Panc1 (cell line): ENCODE data around the gene PIGV. TPM values are rescaled to one million over a fixed set of nuclear protein-coding genes. Genes with fewer than 3 reads are reported as not detected.

Source experiments
- ATAC-seq: fragments of 200-7000 bp; cut with Tn5 transposase; 2 replicates; pipeline ENCODE4 v1.9.1; 2020; ENCODE audit warnings: mild to moderate bottlenecking, moderate library complexity
- BruUV-seq: library from RNA; stranded (reverse); fragments of 400-500 nt; replicated peaks from 2 replicates; lab custom pipeline; 2021; lab: Mats Ljungman, UMichigan
- CTCF ChIA-PET: fragments of 300-600 bp; sonication (Branson Sonifier 250); formaldehyde crosslinking; loops from one replicate; lab custom pipeline; 2022; ENCODE audit warnings: antibody characterized with exemption; lab: Charles Lee
- POLR2A ChIA-PET: fragments of 300-600 bp; sonication (Branson Sonifier 250); formaldehyde crosslinking; loops from one replicate; lab custom pipeline; 2022; ENCODE audit warnings: antibody characterized with exemption; lab: Charles Lee
- DNase-seq: peaks from one replicate; pipeline ENCODE4 v3.0.0-alpha.2; 2010; ENCODE audit warnings: low read depth, low spot score
- H3K27ac ChIP-seq: 2 replicates; pipeline ENCODE4 v1.5.1; 2011; ENCODE audit warnings: mild to moderate bottlenecking, low read length, inconsistent platforms
- H3K27me3 ChIP-seq: fragments of 200-500 bp; sonication (Bioruptor generic); 2 replicates; pipeline ENCODE4 v1.6.0; 2014; ENCODE audit warnings: low read length, inconsistent platforms; ENCODE audit not compliant: control insufficient read depth, insufficient read depth
- H3K36me3 ChIP-seq: fragments of 200-500 bp; sonication (Bioruptor generic); 2 replicates; pipeline ENCODE4 v1.5.1; 2014; ENCODE audit warnings: inconsistent platforms, mild to moderate bottlenecking, low read length, moderate library complexity; ENCODE audit not compliant: control insufficient read depth, insufficient read depth
- H3K4me1 ChIP-seq: 2 replicates; pipeline ENCODE4 v1.5.1; 2011; ENCODE audit warnings: inconsistent platforms, mild to moderate bottlenecking, low read length, moderate library complexity; ENCODE audit not compliant: control insufficient read depth, insufficient read depth
- H3K4me3 ChIP-seq, 2 experiments: 2 replicates each; pipeline ENCODE4 v1.5.1; 2011 to 2012; ENCODE audit warnings: low read depth in 2 of 2, low read length in 2 of 2, mild to moderate bottlenecking in 2 of 2, inconsistent platforms in 1 of 2, moderate library complexity in 1 of 2
- H3K9me3 ChIP-seq: fragments of 200-500 bp; sonication (Bioruptor generic); 2 replicates; pipeline ENCODE4 v1.5.1; 2014; ENCODE audit warnings: low read depth, mild to moderate bottlenecking, inconsistent platforms, low read length, moderate library complexity; ENCODE audit not compliant: control insufficient read depth, insufficient read depth
- CTCF ChIP-seq: fragments of 450-650 bp; IDR thresholded peaks from 2 replicates; pipeline ENCODE4 v1.5.1; 2017; ENCODE audit warnings: mild to moderate bottlenecking
- POLR2AphosphoS5 ChIP-seq: IDR thresholded peaks from 2 replicates; pipeline ENCODE4 v1.6.1; 2012; ENCODE audit warnings: mild to moderate bottlenecking, low read depth, low read length, moderate library complexity
- REST ChIP-seq, 2 experiments: IDR thresholded peaks; 2 replicates each; pipeline ENCODE4 v1.6.1; 2011 to 2012; ENCODE audit warnings: low read depth in 2 of 2, control low read depth in 1 of 2, low read length in 1 of 2, mild to moderate bottlenecking in 1 of 2, moderate library complexity in 1 of 2; ENCODE audit not compliant: insufficient read depth in 1 of 2
- SIN3A ChIP-seq: IDR thresholded peaks from 2 replicates; pipeline ENCODE4 v1.6.1; 2012; ENCODE audit warnings: low read depth, mild to moderate bottlenecking, low read length, moderate library complexity, borderline replicate concordance; ENCODE audit not compliant: insufficient read depth
- TCF7L2 ChIP-seq: IDR thresholded peaks from 2 replicates; pipeline ENCODE4 v1.6.1; 2011; ENCODE audit warnings: mild to moderate bottlenecking, low read depth, low read length, inconsistent platforms
- in situ Hi-C: cut with HindIII; loops from 2 replicates; pipeline ENCODE4 v1.10.0; 2016; ENCODE audit warnings: low sequenced_read_pairs, low pct_unique_long_range_greater_than_20kb
- intact Hi-C: fragments of 100-400 bp; cut with micrococcal nuclease; formaldehyde crosslinking; loops from one replicate; pipeline ENCODE4 v1.10.0; 2022; ENCODE audit not compliant: unreplicated experiment
- total RNA-seq: library from RNA; stranded (reverse); gene quantifications from one replicate; pipeline ENCODE4 v1.2.1, GENCODE V29; 2021; ENCODE audit not compliant: unreplicated experiment

PIGV gene
- total RNA-seq, 1 experiment from 2014 or later: 20.1 TPM

- H3K27ac ChIP-seq: peak overlapping the region; percentile 66
- CTCF ChIA-PET: no interaction called here
Observed at GRCh38 chr1:26827106-26827604, 39.4 kb downstream of the PIGV start.

GRCh38 chr1:26827663-26828062 is 39.9 kb downstream of the PIGV start:
- in situ Hi-C loops: no loop called here
- Histone ChIP-seq H3K36me3 (no peaks in the 10 kb centered on the region), H3K9me3 (no peaks in the 10 kb centered on the region), H3K4me3 (peak overlapping the region; percentile 53 to 66), H3K27ac (peak overlapping the region; percentile 66), H3K4me1 (peaks cover 14% of the 10 kb centered on the region), H3K27me3 (no peaks in the 10 kb centered on the region)
- ATAC-seq: no peak
- intact Hi-C loops: no loop called here
- DNase-seq: no peak
- no TSS peak for BruUV-seq
- TF ChIP-seq SIN3A (no peak), REST (IDR thresholded peaks at IDR 0.05; ENCODE audit: insufficient read depth in 1 of 2, low read depth in 2 of 2, low read length in 1 of 2) (no peak), CTCF (no peak), TCF7L2 (no peak), POLR2AphosphoS5 (no peak)
- POLR2A ChIA-PET: no interaction called here
- CTCF ChIA-PET: no interaction called here

More at GRCh38 chr1:26827106-26827604, 39.4 kb downstream of the PIGV start:
- intact Hi-C loops (no loop called here), in situ Hi-C loops (no loop called here)
- no peak for DNase-seq
- H3K4me1 ChIP-seq: peaks cover 14% of the 10 kb centered on the region
- POLR2A ChIA-PET: no interaction called here
- peak overlapping the region; percentile 53 to 66 for H3K4me3 ChIP-seq
- no peaks in the 10 kb centered on the region for H3K27me3 ChIP-seq
- TF ChIP-seq CTCF: no peak
- ATAC-seq: no peak
- no peaks in the 10 kb centered on the region for H3K36me3 ChIP-seq
- BruUV-seq: no TSS peak
- H3K9me3 ChIP-seq: no peaks in the 10 kb centered on the region
